Activated CD4-positive, alpha-beta T cell treated with anti-CD3 and anti-CD28 coated beads, Interleukin-2, amount 50 U/mL, for 4 hours (primary cell): ENCODE results near the gene HSD17B7.
"Not testable (repeated sequence)": the region's sequence is repeated elsewhere in the genome, so short reads cannot be mapped to it uniquely, and the experiment has no call there.

ENCODE experiments used
- DNase-seq, 2 experiments: peaks; one replicate each; pipeline ENCODE4 v3.0.0-alpha.2; 2020

Gene HSD17B7

GRCh38 chr1:162818136-162818535, 27.6 kb downstream of the HSD17B7 start:
- DNase-seq, result not testable (repeated sequence)

GRCh38 chr1:162818666-162819065, 28.2 kb downstream of the HSD17B7 start:
- not testable (repeated sequence) for DNase-seq

- DNase-seq, result no peak
Observed at GRCh38 chr1:162822391-162823200, 32.1 kb downstream of the HSD17B7 start.

GRCh38 chr1:162823231-162823630, 32.7 kb downstream of the HSD17B7 start:
- no peak for DNase-seq

- DNase-seq, result no peak
Observed at GRCh38 chr1:162823771-162824525, 33.4 kb downstream of the HSD17B7 start.

- DNase-seq, result no peak
Observed at GRCh38 chr1:162829268-162829667, 38.8 kb downstream of the HSD17B7 start.

GRCh38 chr1:162832470-162832869, 42.0 kb downstream of the HSD17B7 start:
- DNase-seq, result no peak

- DNase-seq, result no peak
Observed at GRCh38 chr1:162835157-162835899, 44.8 kb downstream of the HSD17B7 start.

GRCh38 chr1:162838863-162839262, 48.4 kb downstream of the HSD17B7 start:
- no peak for DNase-seq

- DNase-seq, result no peak
Observed at GRCh38 chr1:162840250-162840839, 49.8 kb downstream of the HSD17B7 start.

- no peak for DNase-seq
Observed at GRCh38 chr1:162844153-162844552, 53.7 kb downstream of the HSD17B7 start.

GRCh38 chr1:162846256-162847212, 56.0 kb downstream of the HSD17B7 start:
- no peak for DNase-seq

- DNase-seq, result peak; percentile 75 to 79
Observed at GRCh38 chr1:162847839-162848453, 57.4 kb downstream of the HSD17B7 start.

- no peak for DNase-seq
Observed at GRCh38 chr1:162849711-162850110, 59.2 kb downstream of the HSD17B7 start.

GRCh38 chr1:162851341-162851740, 60.8 kb downstream of the HSD17B7 start:
- DNase-seq, result no peak

- DNase-seq, result peak; percentile 13 to 40
Observed at GRCh38 chr1:162854245-162854882, 63.9 kb downstream of the HSD17B7 start.

- no peak for DNase-seq
Observed at GRCh38 chr1:162855461-162856150, 65.1 kb downstream of the HSD17B7 start.

GRCh38 chr1:162856260-162856659, 65.8 kb downstream of the HSD17B7 start:
- no peak for DNase-seq

- no peak for DNase-seq
Observed at GRCh38 chr1:162857850-162858249, 67.3 kb downstream of the HSD17B7 start.

GRCh38 chr1:162859191-162859590, 68.7 kb downstream of the HSD17B7 start:
- no peak for DNase-seq
